PC-3 (cell line): ENCODE results near the gene NTF3. TPM values are rescaled to one million over a fixed set of nuclear protein-coding genes. Genes with fewer than 3 reads are reported as not detected.

Experiments
- ATAC-seq: fragments of 200-7000 bp; cut with Tn5 transposase; 2 replicates; pipeline ENCODE4 v1.9.1; 2020; ENCODE audit warnings: mild to moderate bottlenecking, moderate library complexity
- BruUV-seq: library from RNA; stranded (reverse); fragments of 400-500 nt; replicated peaks from 2 replicates; lab custom pipeline; 2021; lab: Mats Ljungman, UMichigan
- CTCF ChIA-PET: fragments of 300-600 bp; sonication (Branson Sonifier 250); formaldehyde crosslinking; loops from one replicate; lab custom pipeline; 2022; ENCODE audit warnings: antibody characterized with exemption; lab: Charles Lee
- POLR2A ChIA-PET: fragments of 300-600 bp; sonication (Branson Sonifier 250); formaldehyde crosslinking; loops from one replicate; lab custom pipeline; 2022; ENCODE audit warnings: antibody characterized with exemption; ENCODE audit not compliant: unreplicated experiment; lab: Charles Lee
- DNase-seq: peaks from one replicate; pipeline ENCODE4 v3.0.0-alpha.2; 2015
- H2AFZ ChIP-seq: fragments of 300-600 bp; sonication (generic); 2 replicates; pipeline ENCODE4 v1.6.0; 2016; ENCODE audit warnings: antibody characterized with exemption, low read length
- H3F3A ChIP-seq: fragments of 300-600 bp; sonication (generic); one replicate; pipeline ENCODE4 v1.6.0; 2017; ENCODE audit warnings: antibody characterized with exemption, low read length, control low read depth, mild to moderate bottlenecking; ENCODE audit not compliant: unreplicated experiment
- H3K27ac ChIP-seq: fragments of 300-600 bp; sonication (generic); 2 replicates; pipeline ENCODE4 v1.5.1; 2016; ENCODE audit warnings: mild to moderate bottlenecking, low read length
- H3K27me3 ChIP-seq: fragments of 300-600 bp; sonication (generic); 2 replicates; pipeline ENCODE4 v1.6.1; 2016; ENCODE audit warnings: low read length, mixed read lengths
- H3K36me3 ChIP-seq: fragments of 300-600 bp; sonication (generic); 2 replicates; pipeline ENCODE4 v1.6.1; 2016; ENCODE audit warnings: low read depth, mixed run types, low read length, mixed read lengths
- H3K4me1 ChIP-seq: fragments of 300-600 bp; sonication (generic); 2 replicates; pipeline ENCODE4 v1.5.1; 2016; ENCODE audit warnings: low read length; ENCODE audit not compliant: insufficient read depth
- H3K4me2 ChIP-seq: fragments of 300-600 bp; sonication (generic); 2 replicates; pipeline ENCODE4 v1.6.0; 2016; ENCODE audit warnings: low read length
- H3K4me3 ChIP-seq: fragments of 300-600 bp; sonication (generic); 2 replicates; pipeline ENCODE4 v1.5.1; 2016; ENCODE audit warnings: mild to moderate bottlenecking, low read length, mixed read lengths
- H3K79me2 ChIP-seq: fragments of 300-600 bp; sonication (generic); 2 replicates; pipeline ENCODE4 v1.6.1; 2017; ENCODE audit warnings: low read length, mixed read lengths
- H3K9ac ChIP-seq: fragments of 300-600 bp; sonication (generic); 2 replicates; pipeline ENCODE4 v1.6.0; 2016; ENCODE audit warnings: mild to moderate bottlenecking, low read length
- H3K9me2 ChIP-seq: fragments of 300-600 bp; sonication (generic); replicated peaks from 2 replicates; pipeline ENCODE4 v1.6.1; 2016; ENCODE audit warnings: mixed run types, low read length, mixed read lengths
- H3K9me3 ChIP-seq: fragments of 300-600 bp; sonication (generic); 2 replicates; pipeline ENCODE4 v1.6.1; 2016; ENCODE audit warnings: low read length, mixed read lengths
- H4K20me1 ChIP-seq: fragments of 300-600 bp; sonication (generic); 2 replicates; pipeline ENCODE4 v1.6.1; 2016; ENCODE audit warnings: low read length, mixed read lengths
- CTCF ChIP-seq: fragments of 300-600 bp; sonication (generic); conservative IDR thresholded peaks from 2 replicates; pipeline ENCODE4 v1.5.1; 2017; ENCODE audit warnings: antibody characterized with exemption, low read depth, mild to moderate bottlenecking, low read length
- EZH2 ChIP-seq: fragments of 300-600 bp; sonication (generic); IDR thresholded peaks from one replicate; pipeline ENCODE4 v1.6.1; 2017; ENCODE audit warnings: antibody characterized with exemption, mild to moderate bottlenecking, low read length; ENCODE audit not compliant: unreplicated experiment
- EZH2phosphoT487 ChIP-seq: fragments of 300-600 bp; sonication (generic); IDR thresholded peaks from 2 replicates; pipeline ENCODE4 v1.6.1; 2018; ENCODE audit warnings: mild to moderate bottlenecking, antibody characterized with exemption, low read length, borderline replicate concordance
- intact Hi-C: fragments of 100-400 bp; cut with micrococcal nuclease; formaldehyde crosslinking; loops from 2 replicates; pipeline ENCODE4 v1.9.0; 2023
- total RNA-seq: library from RNA; depleted of rRNA; stranded (reverse); fragments of >200 nt; gene quantifications from 2 replicates; pipeline ENCODE4 v1.2.3, GENCODE V29; 2014

The NTF3 gene
- total RNA-seq, 1 experiment from 2014 or later: not detected

- Histone ChIP-seq H2AFZ (no peak overlapping the region), H3K9me2 (no peaks in the 10 kb centered on the region), H3K27me3 (no peaks in the 10 kb centered on the region), H3K4me3 (no peak overlapping the region), H3F3A (no peaks in the 10 kb centered on the region), H3K9me3 (no peaks in the 10 kb centered on the region), H3K79me2 (no peaks in the 10 kb centered on the region), H3K9ac (no peak overlapping the region), H3K4me1 (no peaks in the 10 kb centered on the region), H4K20me1 (no peaks in the 10 kb centered on the region), H3K36me3 (no peaks in the 10 kb centered on the region), H3K27ac (no peak overlapping the region), H3K4me2 (no peak overlapping the region)
- POLR2A ChIA-PET: no interaction called here
- no TSS peak for BruUV-seq
- TF ChIP-seq CTCF: no peak
- TF ChIP-seq EZH2: no peak
- TF ChIP-seq EZH2phosphoT487: no peak
- no peak for DNase-seq
- CTCF ChIA-PET: no interaction called here
- no peak for ATAC-seq
- intact Hi-C loops: no loop called here
These were observed 88.1 kb downstream of the NTF3 start for GRCh38 chr12:5520037-5520436.

- Histone ChIP-seq H3K27ac (no peak overlapping the region), H3K36me3 (no peaks in the 10 kb centered on the region), H3K4me1 (no peaks in the 10 kb centered on the region), H3K9ac (no peak overlapping the region), H3K4me3 (no peak overlapping the region), H3K4me2 (no peak overlapping the region), H3K79me2 (no peaks in the 10 kb centered on the region), H4K20me1 (no peaks in the 10 kb centered on the region), H3F3A (no peaks in the 10 kb centered on the region), H3K27me3 (no peaks in the 10 kb centered on the region), H3K9me3 (no peaks in the 10 kb centered on the region), H2AFZ (no peak overlapping the region), H3K9me2 (no peaks in the 10 kb centered on the region)
- BruUV-seq: no TSS peak
- intact Hi-C loops: no loop called here
- CTCF ChIA-PET: no interaction called here
- no peak for ATAC-seq
- POLR2A ChIA-PET: no interaction called here
- TF ChIP-seq CTCF (no peak), EZH2 (no peak), EZH2phosphoT487 (no peak)
- no peak for DNase-seq
These were observed 88.9 kb downstream of the NTF3 start for GRCh38 chr12:5520831-5521230.

GRCh38 chr12:5521456-5522325, 89.8 kb downstream of the NTF3 start:
- Histone ChIP-seq H3K27me3 (no peaks in the 10 kb centered on the region), H3K4me1 (no peaks in the 10 kb centered on the region), H3K27ac (no peak overlapping the region), H3K9ac (no peak overlapping the region), H2AFZ (no peak overlapping the region), H3K36me3 (no peaks in the 10 kb centered on the region), H3F3A (no peaks in the 10 kb centered on the region), H4K20me1 (no peaks in the 10 kb centered on the region), H3K79me2 (no peaks in the 10 kb centered on the region), H3K9me3 (no peaks in the 10 kb centered on the region), H3K9me2 (no peaks in the 10 kb centered on the region), H3K4me3 (no peak overlapping the region), H3K4me2 (no peak overlapping the region)
- DNase-seq (no peak), ATAC-seq (no peak)
- POLR2A ChIA-PET: no interaction called here
- TF ChIP-seq EZH2 (no peak), EZH2phosphoT487 (no peak), CTCF (no peak)
- no TSS peak for BruUV-seq
- CTCF ChIA-PET: no interaction called here
- intact Hi-C loops: no loop called here
